Trophoblast cell (in vitro differentiated cells and primary cell): Measurements from ENCODE around the gene DNMT3L.

Experiments used
- DNase-seq, 2 donors: peaks; one replicate each; pipeline ENCODE4 v3.0.0-alpha.2; 2016
- H2AFZ ChIP-seq: 2 replicates; pipeline ENCODE4 v1.6.1; 2013; ENCODE audit warnings: low read length, moderate library complexity, mild to moderate bottlenecking; ENCODE audit not compliant: insufficient read depth, poor library complexity
- H2AK5ac ChIP-seq: 2 replicates; pipeline ENCODE4 v1.6.1; 2013; ENCODE audit warnings: mild to moderate bottlenecking, low read length
- H2BK120ac ChIP-seq: 2 replicates; pipeline ENCODE4 v1.6.1; 2013; ENCODE audit warnings: low read length, mild to moderate bottlenecking, moderate library complexity; ENCODE audit not compliant: insufficient read depth, poor library complexity
- H2BK12ac ChIP-seq: 2 replicates; pipeline ENCODE4 v1.6.1; 2013; ENCODE audit warnings: mild to moderate bottlenecking, low read length, moderate library complexity
- H2BK5ac ChIP-seq: 2 replicates; pipeline ENCODE4 v1.6.1; 2013; ENCODE audit warnings: low read length, low read depth, moderate library complexity, mild to moderate bottlenecking; ENCODE audit not compliant: poor library complexity
- H3K14ac ChIP-seq: 2 replicates; pipeline ENCODE4 v1.6.1; 2013; ENCODE audit warnings: mild to moderate bottlenecking, low read length
- H3K18ac ChIP-seq: 2 replicates; pipeline ENCODE4 v1.6.1; 2013; ENCODE audit warnings: mild to moderate bottlenecking, low read length
- H3K23ac ChIP-seq: 2 replicates; pipeline ENCODE4 v1.6.1; 2013; ENCODE audit warnings: low read length
- H3K27ac ChIP-seq: 2 replicates; pipeline ENCODE4 v1.5.1; 2013; ENCODE audit warnings: low read depth, mild to moderate bottlenecking, inconsistent platforms, low read length, moderate library complexity
- H3K27me3 ChIP-seq: 2 replicates; pipeline ENCODE4 v1.6.1; 2013; ENCODE audit warnings: inconsistent platforms, mild to moderate bottlenecking, low read length, moderate library complexity; ENCODE audit not compliant: insufficient read depth
- H3K36me3 ChIP-seq, 2 experiments: 1 replicate in 1 of 2; 2 replicates in 1 of 2; pipeline ENCODE4 v1.6.1; 2013; ENCODE audit warnings: low read length in 2 of 2, mild to moderate bottlenecking in 2 of 2, moderate library complexity in 1 of 2; ENCODE audit not compliant: insufficient read depth in 2 of 2, control insufficient read depth in 1 of 2
- H3K4ac ChIP-seq: 2 replicates; pipeline ENCODE4 v1.6.1; 2013; ENCODE audit warnings: low read depth, mild to moderate bottlenecking, low read length, moderate library complexity
- H3K4me1 ChIP-seq, 2 experiments: 1 replicate in 1 of 2; 2 replicates in 1 of 2; pipeline ENCODE4 v1.6.1; 2013; ENCODE audit warnings: low read length in 2 of 2, mild to moderate bottlenecking in 2 of 2, moderate library complexity in 1 of 2; ENCODE audit not compliant: insufficient read depth in 2 of 2, control insufficient read depth in 1 of 2
- H3K4me2 ChIP-seq: 2 replicates; pipeline ENCODE4 v1.6.1; 2013; ENCODE audit warnings: inconsistent platforms, mild to moderate bottlenecking, low read length, moderate library complexity
- H3K4me3 ChIP-seq: 2 replicates; pipeline ENCODE4 v1.5.1; 2013; ENCODE audit warnings: mild to moderate bottlenecking, low read depth, low read length, inconsistent platforms
- H3K79me1 ChIP-seq: one replicate; pipeline ENCODE4 v1.6.1; 2013; ENCODE audit warnings: low read length
- H3K79me2 ChIP-seq: 2 replicates; pipeline ENCODE4 v1.6.1; 2013; ENCODE audit warnings: low read length, mild to moderate bottlenecking; ENCODE audit not compliant: control insufficient read depth, insufficient read depth, poor library complexity
- H3K9ac ChIP-seq: 2 replicates; pipeline ENCODE4 v1.6.1; 2013; ENCODE audit warnings: mild to moderate bottlenecking, low read length
- H3K9me3 ChIP-seq: 2 replicates; pipeline ENCODE4 v1.6.1; 2013; ENCODE audit warnings: low read depth, mild to moderate bottlenecking, control low read depth, inconsistent platforms, low read length; ENCODE audit not compliant: insufficient read depth
- H4K12ac ChIP-seq: 2 replicates; pipeline ENCODE4 v1.6.1; 2013; ENCODE audit warnings: low read depth, mild to moderate bottlenecking, low read length, moderate library complexity
- H4K8ac ChIP-seq: 2 replicates; pipeline ENCODE4 v1.6.1; 2013; ENCODE audit warnings: low read depth, mild to moderate bottlenecking, low read length, moderate library complexity
- H4K91ac ChIP-seq: one replicate; pipeline ENCODE4 v1.6.1; 2013; ENCODE audit warnings: low read depth, mild to moderate bottlenecking, low read length, moderate library complexity
- WGBS: extraction: QIAGEN DNeasy Blood & Tissue Kit; methylation state at CpG from one replicate; pipeline ENCODE4 v1.1.7; 2013; ENCODE audit warnings: missing lambda C conversion rate; ENCODE audit not compliant: insufficient read length, insufficient coverage; ENCODE audit errors: extremely low coverage; 5-methylcytosine and 5-hydroxymethylcytosine counted together

DNMT3L gene

DNA sequence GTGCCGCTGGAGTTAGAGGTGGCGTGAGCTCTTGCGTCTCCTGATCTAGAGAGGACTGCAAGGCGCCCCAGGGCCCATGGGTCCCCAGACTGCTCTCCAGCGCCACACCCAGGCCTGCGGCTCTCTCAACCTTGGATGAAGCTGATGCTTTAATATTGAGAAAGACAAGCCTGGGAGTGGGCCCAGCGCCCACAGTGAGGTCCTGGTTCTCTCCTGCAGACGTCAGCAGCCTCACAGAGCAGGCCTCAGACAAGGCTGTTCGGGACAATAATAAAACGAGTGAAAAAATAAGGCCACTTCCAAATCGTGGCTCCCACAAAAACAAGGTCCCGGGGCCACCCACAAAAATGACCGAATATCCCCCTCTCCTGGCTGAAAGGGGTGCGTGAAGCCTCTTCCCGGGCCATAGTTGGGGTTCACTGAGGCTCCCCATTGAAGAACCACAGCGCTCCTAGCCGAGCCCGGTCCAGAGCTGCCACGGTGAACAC, 6.0 kb upstream of the DNMT3L start:
- no peak overlapping the region for H4K12ac ChIP-seq
- WGBS, result no CpG with 5 or more reads among the region's 19 CpGs

DNA sequence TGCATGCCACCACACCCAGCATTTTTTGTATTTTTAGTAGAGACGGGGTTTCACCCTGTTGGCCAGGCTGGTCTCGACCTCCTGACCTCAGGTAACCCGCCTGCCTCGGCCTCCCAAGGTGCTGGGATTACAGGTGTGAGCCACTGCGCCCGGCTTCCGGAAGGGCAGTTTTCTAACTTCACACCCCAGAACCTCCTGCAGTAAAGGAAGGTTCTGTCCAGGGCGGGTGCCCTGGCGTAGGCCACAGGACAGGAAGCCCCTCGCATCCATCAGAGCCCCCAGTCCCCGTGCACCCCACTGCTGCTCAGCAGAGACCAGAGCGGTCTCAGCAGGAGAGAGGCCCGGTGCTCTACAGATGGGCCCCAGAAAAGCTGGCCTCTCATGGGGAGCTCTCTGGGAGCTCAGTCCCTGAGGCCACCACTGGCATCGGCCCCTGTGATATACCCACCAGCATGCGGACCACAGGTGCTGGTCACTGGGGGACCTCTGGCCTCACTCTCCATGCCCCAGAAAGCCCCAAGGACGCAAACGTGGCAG, 4.1 kb upstream of the DNMT3L start:
- Histone ChIP-seq H3K14ac (no peak overlapping the region), H2BK12ac (no peak overlapping the region), H4K12ac (no peak overlapping the region), H3K23ac (no peak overlapping the region), H3K4ac (no peak overlapping the region), H2BK120ac (no peak overlapping the region), H4K8ac (no peak overlapping the region), H3K4me1 (peaks cover 5 to 6% of the 10 kb centered on the region in 2 experiments), H2AFZ (no peak overlapping the region), H3K9me3 (no peaks in the 10 kb centered on the region), H3K36me3 (no peaks in the 10 kb centered on the region), H3K79me1 (no peaks in the 10 kb centered on the region), H3K27me3 (no peaks in the 10 kb centered on the region), H2BK5ac (no peak overlapping the region), H2AK5ac (no peak overlapping the region), H3K4me2 (no peak overlapping the region), H3K79me2 (no peaks in the 10 kb centered on the region), H4K91ac (no peak overlapping the region), H3K4me3 (no peak overlapping the region), H3K27ac (no peak overlapping the region), H3K18ac (no peak overlapping the region), H3K9ac (no peak overlapping the region)
- no peak for DNase-seq
- no CpG with 5 or more reads among the region's 17 CpGs for WGBS

More for the DNA sequence above, 6.0 kb upstream of the DNMT3L start:
- no peaks in the 10 kb centered on the region for H3K36me3 ChIP-seq
- no peak overlapping the region for H3K4me2 ChIP-seq
- H3K9me3 ChIP-seq, result no peaks in the 10 kb centered on the region
- H4K91ac ChIP-seq, result no peak overlapping the region
- H2BK12ac ChIP-seq, result no peak overlapping the region
- no peaks in the 10 kb centered on the region for H3K27me3 ChIP-seq
- no peak overlapping the region for H3K14ac ChIP-seq
- DNase-seq, result no peak
- H3K27ac ChIP-seq, result no peak overlapping the region
- H3K23ac ChIP-seq, result no peak overlapping the region
- no peak overlapping the region for H2BK120ac ChIP-seq
- no peak overlapping the region for H3K9ac ChIP-seq
- H2BK5ac ChIP-seq, result no peak overlapping the region
- H3K79me2 ChIP-seq, result no peaks in the 10 kb centered on the region
- H4K8ac ChIP-seq, result no peak overlapping the region
- no peak overlapping the region for H2AFZ ChIP-seq
- H3K4me3 ChIP-seq, result no peak overlapping the region
- H3K79me1 ChIP-seq, result no peaks in the 10 kb centered on the region
- no peak overlapping the region for H3K4ac ChIP-seq
- no peak overlapping the region for H3K18ac ChIP-seq
- peaks cover 5 to 6% of the 10 kb centered on the region in 2 experiments for H3K4me1 ChIP-seq
- H2AK5ac ChIP-seq, result no peak overlapping the region

- no CpG with 5 or more reads among the region's 4 CpGs for WGBS
- Histone ChIP-seq H4K91ac (no peak overlapping the region), H3K4me2 (no peak overlapping the region), H3K36me3 (no peaks in the 10 kb centered on the region), H2AK5ac (no peak overlapping the region), H3K4me3 (no peak overlapping the region), H3K79me2 (no peaks in the 10 kb centered on the region), H3K4ac (no peak overlapping the region), H3K18ac (no peak overlapping the region), H3K27ac (no peak overlapping the region), H2BK5ac (no peak overlapping the region), H4K12ac (no peak overlapping the region), H3K9ac (no peak overlapping the region), H3K9me3 (no peaks in the 10 kb centered on the region), H4K8ac (no peak overlapping the region), H3K14ac (no peak overlapping the region), H2BK120ac (no peak overlapping the region), H3K27me3 (no peaks in the 10 kb centered on the region), H3K79me1 (no peaks in the 10 kb centered on the region), H3K4me1 (peaks cover 5 to 6% of the 10 kb centered on the region in 2 experiments), H2BK12ac (no peak overlapping the region), H3K23ac (no peak overlapping the region), H2AFZ (no peak overlapping the region)
- DNase-seq, result no peak
Observed at GRCh38 chr21:44263768-44264167, 2.1 kb upstream of the DNMT3L start.

DNA sequence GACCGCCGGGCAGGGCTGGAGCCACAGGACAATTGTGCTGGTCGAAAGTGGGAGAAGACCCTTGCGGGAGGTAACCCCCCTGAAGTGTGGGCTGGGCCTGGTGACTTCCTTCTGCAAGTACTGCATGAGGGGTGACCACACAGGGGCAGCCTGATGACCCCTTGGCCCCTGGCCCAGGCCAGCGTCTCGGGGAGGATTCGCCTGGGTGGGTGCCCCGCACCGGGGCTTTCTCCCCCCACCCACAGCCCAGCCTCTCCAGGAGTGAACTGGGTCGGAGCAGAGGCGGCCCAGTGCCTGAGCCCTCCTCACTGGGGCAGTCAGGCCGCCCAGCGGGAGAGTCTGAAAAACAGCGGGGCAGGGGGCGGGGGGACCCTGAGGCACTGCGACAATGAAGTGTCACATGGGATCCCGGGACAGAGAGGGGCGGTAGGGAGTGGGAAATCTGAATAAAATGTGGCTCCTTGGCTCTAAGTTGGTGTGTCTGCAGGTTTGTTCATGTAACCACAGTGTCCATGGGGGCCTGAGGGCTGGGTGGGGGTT, 1.6 kb upstream of the DNMT3L start:
- Histone ChIP-seq H3K79me1 (no peaks in the 10 kb centered on the region), H3K23ac (no peak overlapping the region), H3K27me3 (no peaks in the 10 kb centered on the region), H3K4me1 (peaks cover 5 to 6% of the 10 kb centered on the region in 2 experiments), H3K79me2 (no peaks in the 10 kb centered on the region), H3K9me3 (no peaks in the 10 kb centered on the region), H2BK120ac (no peak overlapping the region), H3K4me2 (no peak overlapping the region), H3K4ac (no peak overlapping the region), H3K4me3 (no peak overlapping the region), H3K18ac (no peak overlapping the region), H3K14ac (no peak overlapping the region), H2BK5ac (no peak overlapping the region), H4K12ac (no peak overlapping the region), H2BK12ac (no peak overlapping the region), H2AFZ (no peak overlapping the region), H3K27ac (no peak overlapping the region), H3K9ac (no peak overlapping the region), H4K8ac (no peak overlapping the region), H4K91ac (no peak overlapping the region), H3K36me3 (no peaks in the 10 kb centered on the region), H2AK5ac (no peak overlapping the region)
- DNase-seq, result no peak
- no CpG with 5 or more reads among the region's 18 CpGs for WGBS
